ENCODE measurements around the gene CDHR3.

The CDHR3 gene

GRCh38 chr7:106069471-106070200, 106.6 kb downstream of the CDHR3 start:
- DNase-seq = no peak

- DNase-seq = peak in 1 of 2 experiments; percentile 59
These were observed 107.1 kb downstream of the CDHR3 start for GRCh38 chr7:106070201-106070551.

GRCh38 chr7:106070567-106071254, 107.6 kb downstream of the CDHR3 start:
- peak in 1 of 2 experiments; percentile 48 for DNase-seq

GRCh38 chr7:106071356-106071998, 108.4 kb downstream of the CDHR3 start:
- DNase-seq = peak in 1 of 2 experiments; percentile 47

GRCh38 chr7:106071999-106072714, 109.1 kb downstream of the CDHR3 start:
- peak; percentile 77 to 93 for DNase-seq

GRCh38 chr7:106072715-106073091, 109.6 kb downstream of the CDHR3 start:
- no peak for DNase-seq

- DNase-seq = no peak
These were observed 110.6 kb downstream of the CDHR3 start for GRCh38 chr7:106073701-106074100.

- no peak for DNase-seq
These were observed 111.2 kb downstream of the CDHR3 start for GRCh38 chr7:106074257-106074656.

GRCh38 chr7:106075937-106076336, 112.9 kb downstream of the CDHR3 start:
- DNase-seq = no peak

GRCh38 chr7:106076537-106076936, 113.5 kb downstream of the CDHR3 start:
- DNase-seq = no peak

- DNase-seq = no peak
These were observed 117.4 kb downstream of the CDHR3 start for GRCh38 chr7:106080300-106080987.

- no peak for DNase-seq
These were observed 119.2 kb downstream of the CDHR3 start for GRCh38 chr7:106082087-106082854.

Measured in NCI-H2081 (cell line).